HL-60 (cell line): ENCODE data around the gene SRGAP3.

Experiments
- DNase-seq, 2 experiments: peaks; one replicate each; pipeline ENCODE4 v3.0.0-alpha.2; 2010 to 2020; ENCODE audit warnings: low read depth in 1 of 2, low spot score in 1 of 2
- H3K27ac ChIP-seq: fragments of 250-450 bp; sonication (Bioruptor Pico); replicated peaks from 2 replicates; pipeline ENCODE4 v1.5.1; 2020; ENCODE audit warnings: mild to moderate bottlenecking, moderate library complexity
- H3K27me3 ChIP-seq: fragments of 250-450 bp; sonication (Bioruptor Pico); 2 replicates; pipeline ENCODE4 v1.5.1; 2021; ENCODE audit warnings: mild to moderate bottlenecking, moderate library complexity; ENCODE audit not compliant: insufficient read depth, poor library complexity, severe bottlenecking
- H3K4me3 ChIP-seq: replicated peaks from 2 replicates; pipeline ENCODE4 v1.5.1; 2011; ENCODE audit warnings: mild to moderate bottlenecking, control low read depth, low read length; ENCODE audit not compliant: insufficient read depth
- GABPA ChIP-seq: IDR thresholded peaks from 2 replicates; pipeline ENCODE4 v1.6.1; 2012; ENCODE audit warnings: low read depth
- POLR2AphosphoS5 ChIP-seq: IDR thresholded peaks from 2 replicates; pipeline ENCODE4 v1.6.1; 2012; ENCODE audit warnings: low read depth
- SPI1 ChIP-seq: IDR thresholded peaks from 2 replicates; pipeline ENCODE4 v1.6.1; 2012; ENCODE audit warnings: low read depth, mild to moderate bottlenecking, borderline replicate concordance
- TF ChIP-seq, protein P1 (sequence below): IDR thresholded peaks from one replicate; pipeline ENCODE4 v1.5.1; 2011; ENCODE audit warnings: low read length, control low read depth, inconsistent platforms; ENCODE audit not compliant: insufficient read depth
- TF ChIP-seq, protein P2 (sequence below): IDR thresholded peaks from 2 replicates; pipeline ENCODE4 v1.6.1; 2012; ENCODE audit warnings: low read depth; ENCODE audit not compliant: insufficient replicate concordance

Gene SRGAP3

DNA sequence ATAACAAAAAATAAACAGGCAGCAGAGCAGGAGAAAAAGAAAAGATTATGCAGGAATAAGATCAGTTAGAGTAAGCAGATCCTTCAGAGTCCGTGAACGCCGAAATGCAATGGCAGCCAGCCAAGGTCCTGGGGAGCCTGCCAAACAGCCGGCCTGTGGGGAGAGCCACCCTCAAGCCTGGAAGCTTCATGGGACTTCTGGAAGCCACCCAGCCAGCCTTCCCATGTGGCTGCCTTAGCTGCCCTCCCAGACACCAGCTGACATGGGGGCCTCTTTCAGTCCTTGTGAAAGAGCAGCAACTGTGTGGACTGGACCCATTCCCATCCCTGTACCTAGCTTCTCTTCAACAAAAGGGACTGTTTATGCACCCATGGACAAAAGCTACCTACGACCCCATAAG lies 221.3 kb downstream of the SRGAP3 start:
- Histone ChIP-seq H3K27me3 (no peaks in the 10 kb centered on the region), H3K27ac (no peak overlapping the region), H3K4me3 (no peak overlapping the region)
- TF ChIP-seq POLR2AphosphoS5 (no peak), GABPA (no peak), SPI1 (no peak)
- TF ChIP-seq, protein P1, sequence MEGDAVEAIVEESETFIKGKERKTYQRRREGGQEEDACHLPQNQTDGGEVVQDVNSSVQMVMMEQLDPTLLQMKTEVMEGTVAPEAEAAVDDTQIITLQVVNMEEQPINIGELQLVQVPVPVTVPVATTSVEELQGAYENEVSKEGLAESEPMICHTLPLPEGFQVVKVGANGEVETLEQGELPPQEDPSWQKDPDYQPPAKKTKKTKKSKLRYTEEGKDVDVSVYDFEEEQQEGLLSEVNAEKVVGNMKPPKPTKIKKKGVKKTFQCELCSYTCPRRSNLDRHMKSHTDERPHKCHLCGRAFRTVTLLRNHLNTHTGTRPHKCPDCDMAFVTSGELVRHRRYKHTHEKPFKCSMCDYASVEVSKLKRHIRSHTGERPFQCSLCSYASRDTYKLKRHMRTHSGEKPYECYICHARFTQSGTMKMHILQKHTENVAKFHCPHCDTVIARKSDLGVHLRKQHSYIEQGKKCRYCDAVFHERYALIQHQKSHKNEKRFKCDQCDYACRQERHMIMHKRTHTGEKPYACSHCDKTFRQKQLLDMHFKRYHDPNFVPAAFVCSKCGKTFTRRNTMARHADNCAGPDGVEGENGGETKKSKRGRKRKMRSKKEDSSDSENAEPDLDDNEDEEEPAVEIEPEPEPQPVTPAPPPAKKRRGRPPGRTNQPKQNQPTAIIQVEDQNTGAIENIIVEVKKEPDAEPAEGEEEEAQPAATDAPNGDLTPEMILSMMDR: no peak
- TF ChIP-seq, protein P2, sequence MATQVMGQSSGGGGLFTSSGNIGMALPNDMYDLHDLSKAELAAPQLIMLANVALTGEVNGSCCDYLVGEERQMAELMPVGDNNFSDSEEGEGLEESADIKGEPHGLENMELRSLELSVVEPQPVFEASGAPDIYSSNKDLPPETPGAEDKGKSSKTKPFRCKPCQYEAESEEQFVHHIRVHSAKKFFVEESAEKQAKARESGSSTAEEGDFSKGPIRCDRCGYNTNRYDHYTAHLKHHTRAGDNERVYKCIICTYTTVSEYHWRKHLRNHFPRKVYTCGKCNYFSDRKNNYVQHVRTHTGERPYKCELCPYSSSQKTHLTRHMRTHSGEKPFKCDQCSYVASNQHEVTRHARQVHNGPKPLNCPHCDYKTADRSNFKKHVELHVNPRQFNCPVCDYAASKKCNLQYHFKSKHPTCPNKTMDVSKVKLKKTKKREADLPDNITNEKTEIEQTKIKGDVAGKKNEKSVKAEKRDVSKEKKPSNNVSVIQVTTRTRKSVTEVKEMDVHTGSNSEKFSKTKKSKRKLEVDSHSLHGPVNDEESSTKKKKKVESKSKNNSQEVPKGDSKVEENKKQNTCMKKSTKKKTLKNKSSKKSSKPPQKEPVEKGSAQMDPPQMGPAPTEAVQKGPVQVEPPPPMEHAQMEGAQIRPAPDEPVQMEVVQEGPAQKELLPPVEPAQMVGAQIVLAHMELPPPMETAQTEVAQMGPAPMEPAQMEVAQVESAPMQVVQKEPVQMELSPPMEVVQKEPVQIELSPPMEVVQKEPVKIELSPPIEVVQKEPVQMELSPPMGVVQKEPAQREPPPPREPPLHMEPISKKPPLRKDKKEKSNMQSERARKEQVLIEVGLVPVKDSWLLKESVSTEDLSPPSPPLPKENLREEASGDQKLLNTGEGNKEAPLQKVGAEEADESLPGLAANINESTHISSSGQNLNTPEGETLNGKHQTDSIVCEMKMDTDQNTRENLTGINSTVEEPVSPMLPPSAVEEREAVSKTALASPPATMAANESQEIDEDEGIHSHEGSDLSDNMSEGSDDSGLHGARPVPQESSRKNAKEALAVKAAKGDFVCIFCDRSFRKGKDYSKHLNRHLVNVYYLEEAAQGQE: no peak
- no peak for DNase-seq

DNA sequence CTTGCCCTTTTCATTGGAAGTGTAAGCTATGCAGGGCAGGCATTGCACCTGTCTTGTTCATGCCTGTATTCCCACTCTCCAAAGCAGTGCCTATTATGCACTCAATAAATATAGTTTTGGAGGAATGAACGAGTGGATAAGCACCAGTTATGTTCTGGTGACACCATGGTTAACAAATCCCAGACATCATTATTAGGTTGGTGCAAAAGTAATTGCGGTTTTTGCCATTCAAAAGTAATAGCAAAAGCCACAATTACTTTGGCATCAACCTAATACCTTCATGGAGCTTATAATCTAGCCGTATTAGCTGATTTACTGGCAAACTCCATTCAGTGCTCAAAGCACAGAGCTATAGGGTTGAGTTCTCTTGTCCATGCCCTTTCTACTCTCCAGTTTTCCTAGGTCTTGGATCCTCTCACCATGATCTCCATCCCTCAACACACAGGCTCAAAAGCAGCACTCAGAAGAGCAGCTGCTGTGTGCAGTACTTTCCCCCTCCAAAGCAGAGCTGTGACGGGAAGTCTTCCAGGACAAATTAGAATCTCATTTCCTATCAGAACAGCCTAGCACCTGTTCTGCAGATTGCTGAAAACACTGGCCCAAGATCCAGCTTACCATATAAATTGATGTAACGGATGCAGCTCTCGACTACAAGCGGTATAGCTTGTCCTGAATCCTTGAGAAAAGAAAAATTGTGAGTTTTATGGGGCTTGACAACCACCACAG lies 223.0 kb downstream of the SRGAP3 start:
- H3K4me3 ChIP-seq: no peak overlapping the region
- H3K27me3 ChIP-seq: no peaks in the 10 kb centered on the region
- no peak for DNase-seq
- TF ChIP-seq, protein P1: no peak
- TF ChIP-seq GABPA (no peak), SPI1 (no peak), POLR2AphosphoS5 (no peak)
- TF ChIP-seq, protein P2: no peak
- no peak overlapping the region for H3K27ac ChIP-seq

DNA sequence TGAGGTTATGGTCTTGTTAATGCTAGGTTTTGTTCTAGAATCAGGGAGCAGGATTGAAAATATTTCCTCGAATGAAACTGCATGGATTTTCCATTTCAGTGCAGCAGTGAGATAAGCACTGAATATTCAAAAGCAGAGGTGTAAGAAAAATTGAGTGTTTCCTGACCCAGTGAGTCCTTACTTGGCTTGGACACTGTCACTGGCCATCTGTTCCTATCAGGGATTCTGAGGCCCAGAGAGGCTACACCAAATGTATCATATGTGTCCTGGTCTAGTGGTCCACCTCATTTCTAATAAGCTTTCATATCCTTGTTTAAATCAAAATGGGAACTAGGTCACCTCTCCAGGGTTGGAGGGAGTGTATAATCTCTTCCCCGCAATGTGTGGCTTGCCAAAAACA lies 225.1 kb downstream of the SRGAP3 start:
- Histone ChIP-seq H3K27me3 (no peaks in the 10 kb centered on the region), H3K4me3 (no peak overlapping the region), H3K27ac (no peak overlapping the region)
- TF ChIP-seq, protein P1: no peak
- no peak for TF ChIP-seq GABPA
- TF ChIP-seq SPI1: no peak
- TF ChIP-seq POLR2AphosphoS5: no peak
- TF ChIP-seq, protein P2: no peak
- no peak for DNase-seq
